Neural crest cell (in vitro differentiated cells): ENCODE results near the gene MYLK4. TPM values are rescaled to one million over a fixed set of nuclear protein-coding genes. Genes with fewer than 3 reads are reported as not detected.

Experiments
- DNase-seq: peaks from one replicate; pipeline ENCODE4 v3.0.0; 2021; ENCODE audit warnings: low read depth, mixed read lengths, low spot score
- H3K27ac Mint-ChIP-seq: one replicate; pipeline ENCODE4 v1.8.0; 2021; ENCODE audit warnings: mild to moderate bottlenecking, mixed read lengths; ENCODE audit not compliant: unreplicated experiment
- H3K27me3 Mint-ChIP-seq: 2 replicates; pipeline ENCODE4 v1.8.0; 2021; ENCODE audit warnings: low read depth, mild to moderate bottlenecking, mixed read lengths
- H3K36me3 Mint-ChIP-seq: 2 replicates; pipeline ENCODE4 v1.8.0; 2021; ENCODE audit warnings: low read depth, mild to moderate bottlenecking, mixed read lengths
- H3K4me1 Mint-ChIP-seq: 2 replicates; pipeline ENCODE4 v1.8.0; 2021; ENCODE audit warnings: mixed read lengths
- H3K4me3 Mint-ChIP-seq: one replicate; pipeline ENCODE4 v1.8.0; 2021; ENCODE audit warnings: mild to moderate bottlenecking, mixed read lengths
- H3K9me3 Mint-ChIP-seq: 2 replicates; pipeline ENCODE4 v1.8.0; 2021; ENCODE audit warnings: mixed read lengths
- total RNA-seq: library from RNA; stranded (reverse); gene quantifications from 2 replicates; pipeline ENCODE4 v1.2.1, GENCODE V29; 2021
- TF ChIP-seq, protein P1 (sequence below): fragments of 200-600 bp; sonication (generic); conservative IDR thresholded peaks from 2 replicates; pipeline ENCODE4 v1.5.0; 2021; ENCODE audit warnings: antibody characterized with exemption, mild to moderate bottlenecking

Gene MYLK4
- total RNA-seq, 1 donor from 2014 or later, result 0.96 TPM

- H3K9me3 Mint-ChIP-seq, result peaks cover 6% of the 10 kb centered on the region
Observed at GRCh38 chr6:2725999-2726567, 24.6 kb downstream of the MYLK4 start.

GRCh38 chr6:2725364-2725988 is 25.2 kb downstream of the MYLK4 start:
- H3K27me3 Mint-ChIP-seq, result no peaks in the 10 kb centered on the region
- peaks cover 4% of the 10 kb centered on the region for H3K4me1 Mint-ChIP-seq
- peaks cover 3% of the 10 kb centered on the region for H3K36me3 Mint-ChIP-seq
- DNase-seq, result no peak
- H3K4me3 Mint-ChIP-seq, result no peak overlapping the region
- no peak overlapping the region for H3K27ac Mint-ChIP-seq
- TF ChIP-seq, protein P1, sequence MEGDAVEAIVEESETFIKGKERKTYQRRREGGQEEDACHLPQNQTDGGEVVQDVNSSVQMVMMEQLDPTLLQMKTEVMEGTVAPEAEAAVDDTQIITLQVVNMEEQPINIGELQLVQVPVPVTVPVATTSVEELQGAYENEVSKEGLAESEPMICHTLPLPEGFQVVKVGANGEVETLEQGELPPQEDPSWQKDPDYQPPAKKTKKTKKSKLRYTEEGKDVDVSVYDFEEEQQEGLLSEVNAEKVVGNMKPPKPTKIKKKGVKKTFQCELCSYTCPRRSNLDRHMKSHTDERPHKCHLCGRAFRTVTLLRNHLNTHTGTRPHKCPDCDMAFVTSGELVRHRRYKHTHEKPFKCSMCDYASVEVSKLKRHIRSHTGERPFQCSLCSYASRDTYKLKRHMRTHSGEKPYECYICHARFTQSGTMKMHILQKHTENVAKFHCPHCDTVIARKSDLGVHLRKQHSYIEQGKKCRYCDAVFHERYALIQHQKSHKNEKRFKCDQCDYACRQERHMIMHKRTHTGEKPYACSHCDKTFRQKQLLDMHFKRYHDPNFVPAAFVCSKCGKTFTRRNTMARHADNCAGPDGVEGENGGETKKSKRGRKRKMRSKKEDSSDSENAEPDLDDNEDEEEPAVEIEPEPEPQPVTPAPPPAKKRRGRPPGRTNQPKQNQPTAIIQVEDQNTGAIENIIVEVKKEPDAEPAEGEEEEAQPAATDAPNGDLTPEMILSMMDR, result no peak
- H3K9me3 Mint-ChIP-seq, result peaks cover 6% of the 10 kb centered on the region

More at GRCh38 chr6:2725999-2726567, 24.6 kb downstream of the MYLK4 start:
- Mint-ChIP-seq H3K4me1 (peaks cover 4% of the 10 kb centered on the region), H3K36me3 (peaks cover 3% of the 10 kb centered on the region), H3K27me3 (no peaks in the 10 kb centered on the region), H3K4me3 (no peak overlapping the region), H3K27ac (no peak overlapping the region)
- no peak for DNase-seq
- TF ChIP-seq, protein P1, result no peak

GRCh38 chr6:2721219-2721618 is 29.5 kb downstream of the MYLK4 start:
- H3K27me3 Mint-ChIP-seq, result no peaks in the 10 kb centered on the region
- H3K4me3 Mint-ChIP-seq, result no peak overlapping the region
- DNase-seq, result no peak
- H3K9me3 Mint-ChIP-seq, result peaks cover 6% of the 10 kb centered on the region
- H3K27ac Mint-ChIP-seq, result no peak overlapping the region
- no peaks in the 10 kb centered on the region for H3K4me1 Mint-ChIP-seq
- TF ChIP-seq, protein P1, result no peak
- H3K36me3 Mint-ChIP-seq, result peaks cover 3% of the 10 kb centered on the region

- DNase-seq, result no peak
- Mint-ChIP-seq H3K27me3 (no peaks in the 10 kb centered on the region), H3K4me1 (no peaks in the 10 kb centered on the region), H3K4me3 (no peak overlapping the region), H3K36me3 (peaks cover 3% of the 10 kb centered on the region), H3K9me3 (peaks cover 6% of the 10 kb centered on the region), H3K27ac (no peak overlapping the region)
- TF ChIP-seq, protein P1, result no peak
Observed at GRCh38 chr6:2719093-2719455, 31.6 kb downstream of the MYLK4 start.

DNA sequence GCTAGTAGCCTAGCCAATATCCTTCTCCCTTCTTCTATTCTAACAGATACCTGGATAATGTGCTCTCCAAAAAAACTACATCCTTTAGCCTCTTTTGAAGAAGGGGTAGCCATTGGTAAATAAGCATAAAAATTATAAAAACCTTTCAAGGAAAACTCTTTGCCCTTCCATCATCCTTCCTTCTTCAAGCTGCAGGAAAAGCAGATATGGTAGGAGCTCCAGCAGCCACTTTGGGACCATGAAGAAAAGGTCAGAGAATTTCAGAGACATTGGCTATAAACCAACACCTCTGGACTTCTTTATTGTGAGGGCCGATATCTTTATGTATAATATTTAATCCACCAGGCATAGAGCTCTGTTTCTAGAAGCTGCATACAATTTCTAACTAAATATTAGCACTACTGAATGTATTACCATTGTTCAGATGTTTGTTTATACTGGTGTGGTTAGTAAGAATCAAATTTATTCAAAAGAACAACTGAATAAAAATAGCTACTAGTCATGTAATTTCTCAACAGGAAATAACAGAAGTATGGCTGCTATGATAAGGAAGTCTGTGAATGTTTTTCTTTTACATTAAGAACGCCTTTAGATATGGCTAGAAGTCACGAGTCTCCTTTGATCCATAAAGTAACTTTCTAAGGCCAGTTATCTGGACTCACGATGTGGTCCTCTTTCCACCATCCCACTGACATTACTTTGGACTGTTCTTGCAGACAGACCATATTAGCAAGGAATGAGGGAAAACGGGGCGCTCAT is 32.2 kb downstream of the MYLK4 start:
- Mint-ChIP-seq H3K4me1 (no peaks in the 10 kb centered on the region), H3K4me3 (no peak overlapping the region), H3K9me3 (peaks cover 6% of the 10 kb centered on the region), H3K36me3 (peaks cover 3% of the 10 kb centered on the region), H3K27ac (no peak overlapping the region), H3K27me3 (no peaks in the 10 kb centered on the region)
- no peak for DNase-seq
- TF ChIP-seq, protein P1, result no peak
